ENCODE data around the gene DUSP8.

DNA sequence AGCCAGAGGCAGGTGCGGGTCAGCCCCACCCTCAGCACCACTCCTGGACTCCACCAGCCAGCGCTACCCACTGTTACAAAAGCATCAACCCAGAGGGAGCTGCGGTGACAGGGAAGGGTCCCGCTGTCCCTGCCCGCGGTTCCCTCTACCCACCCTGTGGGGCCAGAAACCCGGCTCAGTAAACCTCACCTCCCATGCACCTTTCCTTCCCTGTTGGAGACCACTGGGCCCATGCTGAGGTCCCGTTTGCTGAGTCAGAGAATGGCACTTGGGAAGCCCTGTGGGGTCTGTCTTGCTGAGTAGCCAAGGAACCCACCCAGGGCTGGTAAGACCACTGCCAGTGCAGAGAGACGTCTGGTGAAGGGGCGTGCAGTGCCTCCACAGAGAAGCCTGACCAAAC, 43.4 kb downstream of the DUSP8 start:
- no peak for TF ChIP-seq EZH2 (IDR thresholded peaks at IDR 0.05; ENCODE audit: borderline replicate concordance, low read length)
- TF ChIP-seq, protein P1, sequence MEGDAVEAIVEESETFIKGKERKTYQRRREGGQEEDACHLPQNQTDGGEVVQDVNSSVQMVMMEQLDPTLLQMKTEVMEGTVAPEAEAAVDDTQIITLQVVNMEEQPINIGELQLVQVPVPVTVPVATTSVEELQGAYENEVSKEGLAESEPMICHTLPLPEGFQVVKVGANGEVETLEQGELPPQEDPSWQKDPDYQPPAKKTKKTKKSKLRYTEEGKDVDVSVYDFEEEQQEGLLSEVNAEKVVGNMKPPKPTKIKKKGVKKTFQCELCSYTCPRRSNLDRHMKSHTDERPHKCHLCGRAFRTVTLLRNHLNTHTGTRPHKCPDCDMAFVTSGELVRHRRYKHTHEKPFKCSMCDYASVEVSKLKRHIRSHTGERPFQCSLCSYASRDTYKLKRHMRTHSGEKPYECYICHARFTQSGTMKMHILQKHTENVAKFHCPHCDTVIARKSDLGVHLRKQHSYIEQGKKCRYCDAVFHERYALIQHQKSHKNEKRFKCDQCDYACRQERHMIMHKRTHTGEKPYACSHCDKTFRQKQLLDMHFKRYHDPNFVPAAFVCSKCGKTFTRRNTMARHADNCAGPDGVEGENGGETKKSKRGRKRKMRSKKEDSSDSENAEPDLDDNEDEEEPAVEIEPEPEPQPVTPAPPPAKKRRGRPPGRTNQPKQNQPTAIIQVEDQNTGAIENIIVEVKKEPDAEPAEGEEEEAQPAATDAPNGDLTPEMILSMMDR (IDR thresholded peaks at IDR 0.05; ENCODE audit: low read length), result no peak

Data from OCI-LY1 (cell line).